Mesendoderm (in vitro differentiated cells): ENCODE data around the gene INHBC.

ENCODE experiments used
- DNase-seq: peaks from one replicate; pipeline ENCODE4 v3.0.0; 2013
- H2AK5ac ChIP-seq: 2 replicates; pipeline ENCODE4 v1.6.1; 2013; ENCODE audit warnings: low read length, inconsistent platforms
- H2BK120ac ChIP-seq: 2 replicates; pipeline ENCODE4 v1.6.1; 2013; ENCODE audit warnings: low read depth, mild to moderate bottlenecking, low read length, moderate library complexity, mixed read lengths
- H2BK15ac ChIP-seq: replicated peaks from 2 replicates; pipeline ENCODE4 v1.6.1; 2013; ENCODE audit warnings: low read depth, mild to moderate bottlenecking, moderate library complexity
- H2BK5ac ChIP-seq: 2 replicates; pipeline ENCODE4 v1.6.1; 2013; ENCODE audit warnings: low read length, inconsistent platforms
- H3K18ac ChIP-seq: 2 replicates; pipeline ENCODE4 v1.6.1; 2013; ENCODE audit warnings: mild to moderate bottlenecking, low read length, mixed read lengths
- H3K23ac ChIP-seq: one replicate; pipeline ENCODE4 v1.6.1; 2013; ENCODE audit warnings: low read length
- H3K27ac ChIP-seq: 2 replicates; pipeline ENCODE4 v1.5.1; 2013; ENCODE audit warnings: low read depth, mild to moderate bottlenecking, inconsistent platforms, low read length, moderate library complexity
- H3K27me3 ChIP-seq: 2 replicates; pipeline ENCODE4 v1.6.1; 2013; ENCODE audit warnings: low read length, control low read depth, mild to moderate bottlenecking, inconsistent platforms; ENCODE audit not compliant: insufficient read depth, poor library complexity
- H3K36me3 ChIP-seq: 2 replicates; pipeline ENCODE4 v1.6.1; 2013; ENCODE audit warnings: low read length, inconsistent platforms; ENCODE audit not compliant: control insufficient read depth, insufficient read depth
- H3K4ac ChIP-seq: one replicate; pipeline ENCODE4 v1.6.1; 2013; ENCODE audit warnings: low read depth, mild to moderate bottlenecking, low read length, moderate library complexity
- H3K4me1 ChIP-seq: 2 replicates; pipeline ENCODE4 v1.6.1; 2013; ENCODE audit warnings: low read depth, low read length, inconsistent platforms; ENCODE audit not compliant: control insufficient read depth
- H3K4me2 ChIP-seq: 2 replicates; pipeline ENCODE4 v1.6.1; 2013; ENCODE audit warnings: low read length
- H3K4me3 ChIP-seq: 2 replicates; pipeline ENCODE4 v1.5.1; 2013; ENCODE audit warnings: mild to moderate bottlenecking, low read length
- H3K56ac ChIP-seq: one replicate; pipeline ENCODE4 v1.6.1; 2013; ENCODE audit warnings: low read length
- H3K79me1 ChIP-seq: 2 replicates; pipeline ENCODE4 v1.6.1; 2013; ENCODE audit warnings: low read length, inconsistent platforms
- H3K79me2 ChIP-seq: 2 replicates; pipeline ENCODE4 v1.6.1; 2013; ENCODE audit warnings: mild to moderate bottlenecking, low read length; ENCODE audit not compliant: control insufficient read depth, insufficient read depth
- H3K9ac ChIP-seq: 2 replicates; pipeline ENCODE4 v1.6.1; 2013; ENCODE audit warnings: low read length, inconsistent platforms
- H4K5ac ChIP-seq: one replicate; pipeline ENCODE4 v1.6.1; 2013; ENCODE audit warnings: low read length
- H4K8ac ChIP-seq: one replicate; pipeline ENCODE4 v1.6.1; 2013; ENCODE audit warnings: low read depth, mild to moderate bottlenecking, control low read depth, low read length, moderate library complexity
- WGBS: extraction: QIAGEN DNeasy Blood & Tissue Kit; methylation state at CpG from one replicate; pipeline ENCODE4 v1.1.7; 2013; ENCODE audit warnings: low lambda C conversion rate, missing lambda C conversion rate; ENCODE audit not compliant: insufficient coverage; ENCODE audit errors: extremely low coverage; 5-methylcytosine and 5-hydroxymethylcytosine counted together

INHBC gene

GRCh38 chr12:57467915-57468314 lies 33.3 kb downstream of the INHBC start:
- H3K79me1 ChIP-seq: no peaks in the 10 kb centered on the region
- H3K9ac ChIP-seq: no peak overlapping the region
- H3K27me3 ChIP-seq: no peaks in the 10 kb centered on the region
- H3K4me3 ChIP-seq: no peak overlapping the region
- H3K23ac ChIP-seq: no peak overlapping the region
- H2BK120ac ChIP-seq: no peak overlapping the region
- no peak overlapping the region for H3K18ac ChIP-seq
- H3K27ac ChIP-seq: no peak overlapping the region
- H4K5ac ChIP-seq: no peak overlapping the region
- H3K4me2 ChIP-seq: no peak overlapping the region
- no peak overlapping the region for H2BK5ac ChIP-seq
- no CpG with 5 or more reads among the region's 11 CpGs for WGBS
- H3K79me2 ChIP-seq: no peaks in the 10 kb centered on the region
- no peaks in the 10 kb centered on the region for H3K36me3 ChIP-seq
- no peak overlapping the region for H2AK5ac ChIP-seq
- H3K56ac ChIP-seq: no peak overlapping the region
- H3K4ac ChIP-seq: no peak overlapping the region
- H2BK15ac ChIP-seq: no peak overlapping the region
- H4K8ac ChIP-seq: no peak overlapping the region
- H3K4me1 ChIP-seq: no peaks in the 10 kb centered on the region
- no peak for DNase-seq

- Histone ChIP-seq H3K4me2 (no peak overlapping the region), H3K9ac (no peak overlapping the region), H3K79me2 (no peaks in the 10 kb centered on the region), H2AK5ac (no peak overlapping the region), H3K4me3 (no peak overlapping the region), H3K23ac (no peak overlapping the region), H3K79me1 (no peaks in the 10 kb centered on the region), H4K8ac (no peak overlapping the region), H4K5ac (no peak overlapping the region), H3K4ac (no peak overlapping the region), H3K27ac (no peak overlapping the region), H3K27me3 (peaks cover 12% of the 10 kb centered on the region), H3K18ac (no peak overlapping the region), H2BK5ac (no peak overlapping the region), H2BK120ac (no peak overlapping the region), H3K4me1 (no peaks in the 10 kb centered on the region), H2BK15ac (no peak overlapping the region), H3K36me3 (no peaks in the 10 kb centered on the region), H3K56ac (no peak overlapping the region)
- no CpG with 5 or more reads among the region's 10 CpGs for WGBS
- DNase-seq: no peak
These were observed 34.9 kb downstream of the INHBC start for GRCh38 chr12:57469296-57470164.

GRCh38 chr12:57470286-57470969 lies 35.8 kb downstream of the INHBC start:
- no CpG with 5 or more reads among the region's 14 CpGs for WGBS
- Histone ChIP-seq H3K56ac (no peak overlapping the region), H3K27me3 (peaks cover 20% of the 10 kb centered on the region), H2BK15ac (no peak overlapping the region), H3K4me2 (no peak overlapping the region), H2BK5ac (no peak overlapping the region), H3K36me3 (no peaks in the 10 kb centered on the region), H3K4me1 (no peaks in the 10 kb centered on the region), H3K18ac (no peak overlapping the region), H3K23ac (no peak overlapping the region), H4K5ac (no peak overlapping the region), H3K4me3 (no peak overlapping the region), H3K9ac (no peak overlapping the region), H3K4ac (no peak overlapping the region), H3K79me2 (no peaks in the 10 kb centered on the region), H3K27ac (no peak overlapping the region), H2AK5ac (no peak overlapping the region), H2BK120ac (no peak overlapping the region), H3K79me1 (no peaks in the 10 kb centered on the region), H4K8ac (no peak overlapping the region)
- DNase-seq: no peak

- Histone ChIP-seq H2BK5ac (no peak overlapping the region), H3K79me1 (no peaks in the 10 kb centered on the region), H3K4me3 (no peak overlapping the region), H3K18ac (no peak overlapping the region), H4K8ac (no peak overlapping the region), H2BK15ac (no peak overlapping the region), H3K27me3 (peaks cover 25% of the 10 kb centered on the region), H3K4me2 (no peak overlapping the region), H3K79me2 (no peaks in the 10 kb centered on the region), H2BK120ac (no peak overlapping the region), H3K36me3 (no peaks in the 10 kb centered on the region), H3K4ac (no peak overlapping the region), H3K4me1 (no peaks in the 10 kb centered on the region), H3K23ac (no peak overlapping the region), H3K56ac (no peak overlapping the region), H2AK5ac (no peak overlapping the region), H3K9ac (no peak overlapping the region), H3K27ac (no peak overlapping the region), H4K5ac (no peak overlapping the region)
- WGBS: no CpG with 5 or more reads among the region's 4 CpGs
- DNase-seq: no peak
These were observed 36.5 kb downstream of the INHBC start for GRCh38 chr12:57470970-57471656.

GRCh38 chr12:57471661-57472060 lies 37.1 kb downstream of the INHBC start:
- Histone ChIP-seq H3K18ac (no peak overlapping the region), H2AK5ac (no peak overlapping the region), H2BK15ac (no peak overlapping the region), H3K23ac (no peak overlapping the region), H3K36me3 (no peaks in the 10 kb centered on the region), H3K4ac (no peak overlapping the region), H4K5ac (no peak overlapping the region), H3K79me1 (no peaks in the 10 kb centered on the region), H2BK120ac (no peak overlapping the region), H3K9ac (no peak overlapping the region), H3K79me2 (no peaks in the 10 kb centered on the region), H4K8ac (no peak overlapping the region), H3K4me1 (no peaks in the 10 kb centered on the region), H3K27ac (no peak overlapping the region), H3K56ac (no peak overlapping the region), H3K27me3 (peaks cover 25% of the 10 kb centered on the region), H3K4me3 (no peak overlapping the region), H3K4me2 (no peak overlapping the region), H2BK5ac (no peak overlapping the region)
- no peak for DNase-seq
- no CpG with 5 or more reads among the region's 3 CpGs for WGBS
